ES-I3 (cell line): ENCODE measurements around the gene ZNF333.

Experiments
- H3K36me3 ChIP-seq: 2 replicates; pipeline ENCODE4 v1.6.1; 2013; ENCODE audit warnings: mild to moderate bottlenecking, low read length, control low read depth, moderate library complexity; ENCODE audit not compliant: insufficient read depth
- H3K4me1 ChIP-seq: 2 replicates; pipeline ENCODE4 v1.6.1; 2013; ENCODE audit warnings: mild to moderate bottlenecking, control low read depth, low read length; ENCODE audit not compliant: insufficient read depth
- H3K9ac ChIP-seq: 2 replicates; pipeline ENCODE4 v1.6.1; 2013; ENCODE audit warnings: low read depth, mild to moderate bottlenecking, low read length, moderate library complexity
- H3K9me3 ChIP-seq: 2 replicates; pipeline ENCODE4 v1.6.1; 2013; ENCODE audit warnings: mild to moderate bottlenecking, low read length, moderate library complexity; ENCODE audit not compliant: control insufficient read depth, insufficient read depth

Gene ZNF333

GRCh38 chr19:14689598-14690503, at the start of gene ZNF333:
ZNF333 (plus strand) TSS chr19:14690048; CDS start chr19:14693492, 3,444 bp downstream.
- Histone ChIP-seq H3K36me3 (no peaks in the 10 kb centered on the region), H3K9ac (peak within 1 kb of the TSS; percentile 98), H3K4me1 (no peaks in the 10 kb centered on the region), H3K9me3 (no peaks in the 10 kb centered on the region; the same call in 1 of the 2 replicates)

DNA sequence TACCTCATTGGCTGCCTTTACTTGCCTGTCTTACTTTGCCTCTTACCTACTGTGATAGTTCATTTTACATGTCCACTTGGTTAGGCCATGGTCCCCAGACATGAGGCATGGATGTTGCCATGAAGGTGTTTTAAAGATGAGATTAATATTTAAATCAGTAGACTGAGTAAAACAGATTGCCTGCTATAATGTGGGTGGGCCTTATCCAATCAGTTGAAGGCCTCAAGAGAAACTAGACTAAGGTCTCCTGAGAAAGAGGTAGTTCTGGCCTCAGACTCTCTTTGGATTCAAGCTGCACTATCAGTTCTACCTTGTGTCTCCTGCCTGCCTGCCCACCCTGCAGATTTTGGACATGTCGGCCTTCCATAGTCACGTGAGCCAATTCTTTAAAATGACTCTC, 41.3 kb upstream of the ZNF333 start:
- Histone ChIP-seq H3K9me3 (no peaks in the 10 kb centered on the region), H3K36me3 (no peaks in the 10 kb centered on the region), H3K4me1 (no peaks in the 10 kb centered on the region), H3K9ac (no peak overlapping the region)

DNA sequence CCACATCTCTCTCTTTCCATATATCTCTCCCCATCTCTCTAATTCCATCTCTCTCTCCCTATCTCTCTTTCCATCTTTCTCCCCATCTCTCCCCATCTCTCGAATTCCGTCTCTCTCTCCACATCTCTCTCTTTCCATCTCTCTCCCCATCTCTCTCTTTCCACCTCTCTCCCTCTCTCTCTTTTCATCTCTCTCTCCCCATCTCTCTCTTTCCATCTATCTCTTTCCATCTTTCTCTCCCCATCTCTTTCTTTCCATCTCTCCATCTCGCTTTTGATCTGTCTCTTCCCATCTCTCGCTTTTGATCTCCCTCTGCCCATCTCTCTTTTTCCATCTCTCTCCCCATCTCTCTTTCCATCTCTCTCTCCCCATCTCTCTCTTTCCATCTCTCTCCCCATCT, 40.8 kb upstream of the ZNF333 start:
- no peaks in the 10 kb centered on the region for H3K36me3 ChIP-seq
- H3K9me3 ChIP-seq, result no peaks in the 10 kb centered on the region
- no peaks in the 10 kb centered on the region for H3K4me1 ChIP-seq
- H3K9ac ChIP-seq, result no peak overlapping the region

DNA sequence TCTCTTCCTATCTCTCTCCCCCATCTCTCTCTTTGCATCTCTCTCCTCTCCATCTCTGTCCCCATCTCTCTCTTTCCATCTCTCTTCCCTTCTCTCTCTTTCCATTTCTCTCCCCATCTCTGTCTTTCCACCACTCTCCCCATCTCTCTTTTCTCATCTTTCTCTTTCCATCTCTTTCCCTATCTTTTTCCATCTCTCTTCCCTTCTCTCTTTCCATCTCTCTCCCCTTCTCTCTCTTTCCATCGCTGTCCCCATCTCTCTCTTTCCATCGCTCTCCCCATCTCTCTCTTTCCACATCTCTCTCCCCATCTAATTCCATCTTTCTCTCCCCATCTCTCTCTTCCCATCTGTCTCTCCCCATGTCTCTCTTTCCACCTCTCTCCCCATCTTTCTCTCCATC, 39.7 kb upstream of the ZNF333 start:
- Histone ChIP-seq H3K9ac (no peak overlapping the region), H3K9me3 (no peaks in the 10 kb centered on the region), H3K4me1 (no peaks in the 10 kb centered on the region), H3K36me3 (no peaks in the 10 kb centered on the region)

GRCh38 chr19:14654786-14655560, 34.9 kb upstream of the ZNF333 start:
- no peak overlapping the region for H3K9ac ChIP-seq
- H3K36me3 ChIP-seq, result no peaks in the 10 kb centered on the region

DNA sequence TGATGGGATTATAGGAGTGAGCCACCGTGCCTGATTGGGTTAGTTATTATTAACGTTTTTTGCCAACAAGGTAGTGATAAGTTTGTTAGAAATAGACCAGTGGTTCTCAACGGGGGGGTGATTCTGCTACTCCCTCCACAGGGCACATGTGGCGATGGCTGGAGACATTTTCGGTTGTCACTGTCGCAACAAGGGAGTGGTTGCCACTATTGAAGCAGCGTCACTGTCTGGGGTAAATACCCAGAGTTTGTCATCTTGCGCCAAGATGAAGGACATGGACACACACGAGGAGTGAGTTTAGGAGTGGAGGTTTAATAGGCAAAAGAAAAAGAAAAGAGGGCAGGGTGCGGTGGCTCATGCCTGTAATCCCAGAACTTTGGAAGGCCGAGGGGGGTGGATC, 34.1 kb upstream of the ZNF333 start:
- H3K36me3 ChIP-seq, result no peaks in the 10 kb centered on the region
- no peak overlapping the region for H3K9ac ChIP-seq
- no peaks in the 10 kb centered on the region for H3K4me1 ChIP-seq
- no peaks in the 10 kb centered on the region for H3K9me3 ChIP-seq

More at GRCh38 chr19:14654786-14655560, 34.9 kb upstream of the ZNF333 start:
- Histone ChIP-seq H3K4me1 (no peaks in the 10 kb centered on the region), H3K9me3 (no peaks in the 10 kb centered on the region)

DNA sequence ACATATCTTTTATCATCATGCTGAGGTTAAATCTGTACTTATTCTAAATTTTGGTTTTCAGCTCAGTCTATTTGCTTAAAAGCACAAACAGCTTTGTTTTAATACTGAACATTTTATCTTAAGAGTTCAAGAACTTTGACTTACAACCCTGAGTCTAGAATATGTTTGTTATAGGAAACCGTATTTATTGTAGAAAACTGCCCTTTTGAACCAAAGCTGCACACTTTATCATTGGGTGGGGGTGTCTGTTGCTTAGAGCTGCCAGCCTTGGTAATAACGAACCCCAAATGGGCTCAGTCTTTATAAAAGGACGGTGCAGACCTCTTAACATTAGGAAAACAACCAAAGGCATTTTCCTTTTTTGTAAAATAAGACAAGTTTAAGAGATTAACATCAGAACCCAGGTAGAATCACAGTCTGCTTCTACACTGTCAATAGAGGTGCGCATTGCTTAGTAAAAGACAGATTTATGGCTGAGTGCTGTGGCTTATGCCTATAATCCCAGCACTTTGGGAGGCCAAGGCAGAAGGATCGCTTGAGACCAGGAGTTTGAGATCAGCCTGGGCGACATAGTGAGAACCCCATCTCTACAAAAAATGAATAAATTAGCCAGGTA, 29.9 kb upstream of the ZNF333 start:
- H3K36me3 ChIP-seq, result no peaks in the 10 kb centered on the region
- H3K4me1 ChIP-seq, result no peaks in the 10 kb centered on the region
- H3K9ac ChIP-seq, result no peak overlapping the region
- H3K9me3 ChIP-seq, result no peaks in the 10 kb centered on the region

DNA sequence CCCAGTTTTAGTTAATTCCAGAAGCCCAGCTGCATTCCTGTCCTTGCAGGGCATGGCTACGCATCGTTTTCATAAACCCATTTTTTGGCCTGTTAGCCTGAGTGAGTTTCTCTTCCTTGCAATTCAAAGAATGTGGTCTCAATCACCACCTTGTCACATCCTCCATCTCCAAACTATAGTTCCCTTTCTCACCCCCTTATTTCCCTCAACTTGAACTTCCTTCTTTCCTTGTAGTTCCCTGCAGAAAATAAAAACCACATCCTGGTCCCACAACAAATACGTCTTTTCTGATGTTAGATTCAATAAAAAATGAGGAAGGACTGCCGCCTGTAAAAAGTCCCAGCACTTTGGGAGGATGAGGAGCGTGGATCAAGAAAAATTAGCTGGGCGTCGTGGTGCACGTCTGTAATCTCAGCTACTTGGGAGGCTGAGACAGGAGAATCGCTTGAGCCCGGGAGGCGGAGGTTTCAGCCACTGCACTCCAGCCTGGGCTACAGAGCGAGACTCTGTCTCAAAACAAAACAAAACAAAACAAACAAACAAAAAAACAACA, 28.4 kb upstream of the ZNF333 start:
- Histone ChIP-seq H3K9ac (no peak overlapping the region), H3K4me1 (no peaks in the 10 kb centered on the region), H3K36me3 (no peaks in the 10 kb centered on the region), H3K9me3 (no peaks in the 10 kb centered on the region)

DNA sequence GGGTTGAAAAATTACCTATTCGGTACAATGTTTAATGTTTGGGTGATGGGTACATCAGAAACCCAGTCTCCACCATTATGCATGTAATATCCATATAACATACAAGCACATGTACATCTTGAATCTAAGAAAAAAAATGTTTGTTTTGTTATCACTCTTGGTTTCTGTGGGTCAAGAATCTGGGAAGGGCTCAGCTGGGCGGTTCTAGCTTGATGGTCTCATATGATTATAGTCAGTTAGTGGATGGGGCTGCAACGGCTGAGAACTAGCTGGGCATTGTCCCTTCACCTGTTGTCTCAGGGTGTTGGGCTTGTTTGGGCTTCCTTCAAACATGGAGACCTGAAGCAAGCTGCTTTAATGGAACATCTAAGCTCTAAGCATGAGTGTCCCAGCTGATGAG, 19.9 kb upstream of the ZNF333 start:
- no peaks in the 10 kb centered on the region for H3K4me1 ChIP-seq
- H3K9me3 ChIP-seq, result no peaks in the 10 kb centered on the region
- H3K9ac ChIP-seq, result no peak overlapping the region
- H3K36me3 ChIP-seq, result no peaks in the 10 kb centered on the region

DNA sequence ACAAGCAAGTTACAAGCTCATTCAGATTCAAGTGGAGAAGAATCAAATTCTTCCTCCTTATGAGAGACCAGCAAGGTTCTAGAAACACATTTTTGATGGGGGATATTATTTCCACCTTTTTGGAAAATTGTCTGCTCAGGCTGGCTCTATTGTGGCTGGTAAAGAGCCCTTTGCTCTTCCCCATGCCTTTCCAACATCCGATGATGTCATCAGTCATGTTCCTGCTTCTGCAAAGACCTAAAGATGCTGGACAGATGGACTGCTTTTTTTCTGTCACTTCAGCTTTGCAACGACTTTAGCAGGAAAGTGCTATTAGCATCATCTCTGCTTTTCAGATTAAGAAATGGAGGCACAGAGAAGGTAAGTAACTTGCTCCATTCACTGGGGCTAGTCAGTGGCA, 19.4 kb upstream of the ZNF333 start:
- Histone ChIP-seq H3K9ac (no peak overlapping the region), H3K4me1 (no peaks in the 10 kb centered on the region), H3K36me3 (no peaks in the 10 kb centered on the region), H3K9me3 (no peaks in the 10 kb centered on the region)

GRCh38 chr19:14672188-14672872, 17.5 kb upstream of the ZNF333 start:
- Histone ChIP-seq H3K4me1 (no peaks in the 10 kb centered on the region), H3K36me3 (no peaks in the 10 kb centered on the region), H3K9me3 (no peaks in the 10 kb centered on the region), H3K9ac (no peak overlapping the region)

- no peaks in the 10 kb centered on the region for H3K4me1 ChIP-seq
- no peak overlapping the region for H3K9ac ChIP-seq
- H3K36me3 ChIP-seq, result no peaks in the 10 kb centered on the region
- no peaks in the 10 kb centered on the region for H3K9me3 ChIP-seq
Observed at GRCh38 chr19:14673088-14673487, 16.8 kb upstream of the ZNF333 start.

DNA sequence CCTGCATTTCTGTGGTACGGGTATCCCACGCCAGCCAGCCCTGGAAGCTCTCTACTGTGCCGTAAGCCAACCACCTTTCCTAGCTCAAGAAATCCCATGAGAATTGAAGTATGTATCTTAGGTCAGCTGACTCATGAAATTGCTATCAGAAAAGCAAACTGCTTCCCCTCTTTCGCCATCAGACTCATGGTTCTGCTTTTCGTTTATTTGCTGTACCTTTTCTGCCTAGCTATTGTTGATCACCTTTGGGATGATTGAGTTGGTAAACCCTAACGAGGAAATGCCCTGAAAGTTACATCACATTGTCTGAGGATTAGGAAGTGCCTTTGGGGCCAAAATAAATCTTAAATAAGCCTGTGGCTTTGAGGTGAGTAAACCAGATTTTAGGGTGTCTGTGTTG, 15.1 kb upstream of the ZNF333 start, which contains the start of gene ADGRE3:
Gene ADGRE3, minus strand, starts transcription at position 81 of the 400 bp plus-strand sequence. Its CDS starts 74 bp downstream, at position 7.
- Histone ChIP-seq H3K36me3 (no peaks in the 10 kb centered on the region), H3K9ac (no peak within 1 kb of the TSS), H3K4me1 (no peaks in the 10 kb centered on the region), H3K9me3 (no peaks in the 10 kb centered on the region)

DNA sequence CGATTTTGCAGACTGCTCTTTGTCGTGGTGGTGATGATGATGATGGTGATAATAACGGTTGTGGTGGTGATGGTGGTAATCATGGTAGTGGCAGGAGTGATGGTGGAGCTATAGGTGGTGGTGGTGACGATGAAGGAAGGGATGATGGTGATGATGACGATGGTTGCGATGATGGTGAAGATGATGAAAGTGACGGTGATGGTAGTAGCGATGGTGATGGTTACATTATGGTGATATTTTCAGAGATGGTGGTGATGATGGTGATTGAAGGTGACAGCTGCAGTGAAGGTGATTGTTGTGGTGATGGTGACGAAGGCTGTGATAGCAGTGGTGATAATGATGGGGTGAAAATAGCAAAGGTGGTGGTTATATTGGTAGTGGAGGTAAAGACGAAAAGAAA, 13.1 kb upstream of the ZNF333 start:
- Histone ChIP-seq H3K4me1 (no peaks in the 10 kb centered on the region), H3K9ac (no peak overlapping the region), H3K36me3 (no peaks in the 10 kb centered on the region), H3K9me3 (no peaks in the 10 kb centered on the region)
